HepG2 (cell line): ENCODE results near the gene DNAJC18. TPM values are rescaled to one million over a fixed set of nuclear protein-coding genes. Genes with fewer than 3 reads are reported as not detected.
A peak's percentile ranks its signal among the peaks of the same experiment; 100 is the strongest.

Experiments
- BCL6 ChIP-seq: IDR thresholded peaks from 2 replicates; pipeline ENCODE4 v1.6.1; 2016; ENCODE audit warnings: missing genetic modification reagents, missing compliant biosample characterization
- ETV5 ChIP-seq: IDR thresholded peaks from 2 replicates; pipeline ENCODE4 v1.6.1; 2018; ENCODE audit warnings: missing biosample characterization, missing genetic modification reagents, inconsistent platforms, borderline replicate concordance
- FOSL2 ChIP-seq: sonication (generic); formaldehyde crosslinking; IDR thresholded peaks from 2 replicates; pipeline ENCODE4 v1.4.0; 2020; ENCODE audit warnings: missing genetic modification reagents
- FOXO1 ChIP-seq: sonication (generic); formaldehyde crosslinking; IDR thresholded peaks from 2 replicates; pipeline ENCODE4 v1.4.0; 2020; ENCODE audit warnings: missing genetic modification reagents
- HDAC2 ChIP-seq: sonication (generic); formaldehyde crosslinking; IDR thresholded peaks from 2 replicates; pipeline ENCODE4 v1.4.0; 2020; ENCODE audit warnings: missing genetic modification reagents
- HNRNPK ChIP-seq: fragments of 200-400 bp; formaldehyde crosslinking; IDR thresholded peaks from 2 replicates; pipeline ENCODE4 v1.6.1; 2018; ENCODE audit warnings: low read length, low read depth, moderate library complexity, mild to moderate bottlenecking; ENCODE audit not compliant: poor library complexity, severe bottlenecking
- HNRNPUL1 ChIP-seq: fragments of 200-400 bp; formaldehyde crosslinking; IDR thresholded peaks from 2 replicates; pipeline ENCODE4 v1.6.1; 2017; ENCODE audit warnings: low read depth, mild to moderate bottlenecking, low read length, moderate library complexity
- MXI1 ChIP-seq: IDR thresholded peaks from 3 replicates; pipeline ENCODE4 v1.6.1; 2012; ENCODE audit warnings: low read depth, low read length, inconsistent platforms, borderline replicate concordance
- NCOA2 ChIP-seq: sonication (generic); formaldehyde crosslinking; IDR thresholded peaks from 2 replicates; pipeline ENCODE4 v1.8.0; 2022; ENCODE audit warnings: inconsistent platforms
- NR2F6 ChIP-seq, 2 experiments: IDR thresholded peaks; 2 replicates each; pipeline ENCODE4 v1.6.1; 2016; ENCODE audit warnings: antibody characterized with exemption in 1 of 2, mild to moderate bottlenecking in 1 of 2
- PHF5A ChIP-seq: IDR thresholded peaks from one replicate; pipeline ENCODE4 v1.6.1; 2018; ENCODE audit warnings: low read depth, missing genetic modification reagents; ENCODE audit not compliant: unreplicated experiment
- SIX1 ChIP-seq: sonication (generic); formaldehyde crosslinking; IDR thresholded peaks from 2 replicates; pipeline ENCODE4 v1.4.0; 2020; ENCODE audit warnings: missing genetic modification reagents, borderline replicate concordance
- TARDBP ChIP-seq: sonication (generic); formaldehyde crosslinking; IDR thresholded peaks from 2 replicates; pipeline ENCODE4 v1.8.0; 2022; ENCODE audit warnings: mild to moderate bottlenecking, missing genetic modification reagents
- TBL1XR1 ChIP-seq: fragments of 150-350 bp; IDR thresholded peaks from 2 replicates; pipeline ENCODE4 v1.6.1; 2014; ENCODE audit warnings: borderline replicate concordance, low read length; ENCODE audit not compliant: partially characterized antibody
- YY1 ChIP-seq: IDR thresholded peaks from 2 replicates; pipeline ENCODE4 v1.6.1; 2011; ENCODE audit warnings: low read length, low read depth, moderate library complexity, mild to moderate bottlenecking; ENCODE audit not compliant: insufficient read depth, insufficient replicate concordance
- ZFP36L2 ChIP-seq: sonication (generic); formaldehyde crosslinking; IDR thresholded peaks from 2 replicates; pipeline ENCODE4 v1.4.0; 2020; ENCODE audit warnings: missing genetic modification reagents
- ZNF790 ChIP-seq: sonication (generic); formaldehyde crosslinking; IDR thresholded peaks from 2 replicates; pipeline ENCODE4 v1.8.0; 2022; ENCODE audit warnings: missing genetic modification reagents, mild to moderate bottlenecking, borderline replicate concordance
- ZNF792 ChIP-seq: IDR thresholded peaks from 2 replicates; pipeline ENCODE4 v1.6.1; 2016
- polyA plus RNA-seq, 8 experiments: library from polyadenylated mRNA; depleted of rRNA in 3 of 8; stranded (reverse) in 7 of 8; unstranded in 1 of 8; fragments of >200 nt; fragmentation: Illumina TruSeq in 4 of 8; extraction: Trizol in 4 of 8; gene quantifications; 2 replicates each; pipeline versions ENCODE4 v1.2.1 to v1.2.3, GENCODE V29; 2011 to 2016; ENCODE audit warnings: low read depth in 4 of 8, missing spikeins in 1 of 8, mixed read lengths in 1 of 8; ENCODE audit not compliant: insufficient read depth in 1 of 8
- total RNA-seq, 5 experiments: library from RNA; depleted of rRNA; stranded (reverse); fragments of >200 nt; fragmentation: Illumina TruSeq; extraction: Trizol; gene quantifications; 2 replicates each; pipeline ENCODE4 v1.2.3, GENCODE V29; 2016; ENCODE audit warnings: low read depth in 1 of 5
- TF ChIP-seq, protein P1 (sequence below): IDR thresholded peaks from 2 replicates; pipeline ENCODE4 v1.6.1; 2016; ENCODE audit warnings: low read depth, borderline replicate concordance
- TF ChIP-seq, protein P2 (sequence below): sonication (generic); formaldehyde crosslinking; IDR thresholded peaks from 2 replicates; pipeline ENCODE4 v1.4.0; 2020; ENCODE audit warnings: missing genetic modification reagents, borderline replicate concordance
- TF ChIP-seq, protein P3 (sequence below): sonication (generic); formaldehyde crosslinking; IDR thresholded peaks from 2 replicates; pipeline ENCODE4 v1.9.0; 2021; ENCODE audit warnings: mild to moderate bottlenecking, missing genetic modification reagents

The DNAJC18 gene
- total and polyA plus RNA-seq, 2 of the 13 experiments (the other 11 are each of a cell fraction or from before 2014, with no cell fraction given) = 6.5 to 6.6 TPM

DNA sequence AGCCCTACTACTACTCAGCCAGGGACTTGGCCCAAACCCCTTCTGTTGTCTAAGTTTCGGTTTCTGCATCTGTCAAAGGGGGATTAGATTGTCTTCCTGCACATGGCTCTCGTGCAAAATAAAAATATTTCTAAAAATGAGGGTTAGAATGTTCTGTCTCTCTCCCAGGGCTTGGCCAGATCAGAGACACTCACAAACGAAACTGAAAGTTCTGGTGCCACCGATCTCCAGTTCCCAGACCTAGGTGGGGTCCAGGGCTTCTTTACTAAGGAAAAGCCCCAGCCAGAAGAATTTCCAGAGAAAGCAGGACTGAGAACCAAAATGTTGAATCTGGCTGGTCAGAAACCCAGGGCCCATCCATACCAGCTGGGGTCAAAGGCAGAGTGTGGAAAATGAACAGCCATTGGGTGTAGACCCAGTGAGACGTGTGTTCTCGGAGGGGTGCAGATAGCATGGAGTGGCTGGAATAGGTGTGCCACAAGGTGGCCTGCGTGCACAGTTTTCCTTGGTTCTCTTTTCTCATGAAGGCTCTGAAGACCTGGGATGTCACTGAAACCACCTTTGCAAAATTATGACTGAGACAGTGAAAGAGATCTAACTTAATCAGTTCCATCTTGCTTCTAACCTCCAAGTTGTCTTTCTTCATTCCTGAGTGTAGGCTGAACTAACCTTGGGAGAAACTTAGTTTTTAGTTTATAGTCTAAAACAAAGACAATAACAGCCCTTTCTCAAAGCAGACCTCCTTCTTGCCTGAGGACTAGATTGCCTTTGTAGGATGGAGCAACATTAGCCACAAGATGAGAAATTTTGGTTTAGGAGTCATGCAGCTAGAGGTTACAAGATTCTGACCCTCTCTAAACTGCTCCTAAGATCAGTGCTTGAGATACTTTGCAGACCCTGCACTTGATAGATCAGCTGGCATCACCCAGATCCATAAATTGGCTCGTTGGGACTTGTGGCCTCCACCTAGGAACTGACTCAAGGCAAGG is 54.0 kb downstream of the DNAJC18 start (continued):
- TF ChIP-seq NR2F6 (IDR thresholded peaks at IDR 0.05) = no peak; the same call in 1 of the 2 replicates
- peak; percentile 45; the same call in 1 of the 2 replicates for TF ChIP-seq NR2F6 (CRISPR knock-in tag; IDR thresholded peaks at IDR 0.05)
- peak; percentile 71; the same call in 1 of the 2 replicates for TF ChIP-seq ZNF792 (CRISPR knock-in tag)
- no peak for TF ChIP-seq TBL1XR1
- TF ChIP-seq SIX1 (CRISPR knock-in tag) = 0 out of 2 replicates have a peak, but pooled peaks have one; percentile 43
- TF ChIP-seq HDAC2 (CRISPR knock-in tag) = peak; percentile 51; the same call in 1 of the 2 replicates
- TF ChIP-seq NCOA2 = peak; percentile 46; the same call in 1 of the 2 replicates
- TF ChIP-seq YY1 = peak; percentile 62
- TF ChIP-seq PHF5A (CRISPR knock-in tag) = peak; percentile 77
- peak; percentile 63; the same call in 1 of the 2 replicates for TF ChIP-seq FOXO1 (CRISPR knock-in tag)
- 0 out of 2 replicates have a peak, but pooled peaks have one; percentile 25 for TF ChIP-seq BCL6
- TF ChIP-seq, protein P1, sequence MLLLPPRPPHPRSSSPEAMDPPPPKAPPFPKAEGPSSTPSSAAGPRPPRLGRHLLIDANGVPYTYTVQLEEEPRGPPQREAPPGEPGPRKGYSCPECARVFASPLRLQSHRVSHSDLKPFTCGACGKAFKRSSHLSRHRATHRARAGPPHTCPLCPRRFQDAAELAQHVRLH = peak; percentile 74; the same call in 1 of the 2 replicates
- no peak for TF ChIP-seq HNRNPK
- TF ChIP-seq HNRNPUL1 = no peak
- TF ChIP-seq MXI1 = peak; percentile 42; the same call in 1 of the 3 replicates
- no peak for TF ChIP-seq ZNF790 (CRISPR knock-in tag)
- TF ChIP-seq ZFP36L2 (CRISPR knock-in tag) = no peak
- TF ChIP-seq, protein P2, sequence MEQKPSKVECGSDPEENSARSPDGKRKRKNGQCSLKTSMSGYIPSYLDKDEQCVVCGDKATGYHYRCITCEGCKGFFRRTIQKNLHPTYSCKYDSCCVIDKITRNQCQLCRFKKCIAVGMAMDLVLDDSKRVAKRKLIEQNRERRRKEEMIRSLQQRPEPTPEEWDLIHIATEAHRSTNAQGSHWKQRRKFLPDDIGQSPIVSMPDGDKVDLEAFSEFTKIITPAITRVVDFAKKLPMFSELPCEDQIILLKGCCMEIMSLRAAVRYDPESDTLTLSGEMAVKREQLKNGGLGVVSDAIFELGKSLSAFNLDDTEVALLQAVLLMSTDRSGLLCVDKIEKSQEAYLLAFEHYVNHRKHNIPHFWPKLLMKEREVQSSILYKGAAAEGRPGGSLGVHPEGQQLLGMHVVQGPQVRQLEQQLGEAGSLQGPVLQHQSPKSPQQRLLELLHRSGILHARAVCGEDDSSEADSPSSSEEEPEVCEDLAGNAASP (CRISPR knock-in tag) = peak; percentile 26; the same call in 1 of the 2 replicates
- TF ChIP-seq ETV5 = peak; percentile 33; the same call in 1 of the 2 replicates
- TF ChIP-seq, protein P3, sequence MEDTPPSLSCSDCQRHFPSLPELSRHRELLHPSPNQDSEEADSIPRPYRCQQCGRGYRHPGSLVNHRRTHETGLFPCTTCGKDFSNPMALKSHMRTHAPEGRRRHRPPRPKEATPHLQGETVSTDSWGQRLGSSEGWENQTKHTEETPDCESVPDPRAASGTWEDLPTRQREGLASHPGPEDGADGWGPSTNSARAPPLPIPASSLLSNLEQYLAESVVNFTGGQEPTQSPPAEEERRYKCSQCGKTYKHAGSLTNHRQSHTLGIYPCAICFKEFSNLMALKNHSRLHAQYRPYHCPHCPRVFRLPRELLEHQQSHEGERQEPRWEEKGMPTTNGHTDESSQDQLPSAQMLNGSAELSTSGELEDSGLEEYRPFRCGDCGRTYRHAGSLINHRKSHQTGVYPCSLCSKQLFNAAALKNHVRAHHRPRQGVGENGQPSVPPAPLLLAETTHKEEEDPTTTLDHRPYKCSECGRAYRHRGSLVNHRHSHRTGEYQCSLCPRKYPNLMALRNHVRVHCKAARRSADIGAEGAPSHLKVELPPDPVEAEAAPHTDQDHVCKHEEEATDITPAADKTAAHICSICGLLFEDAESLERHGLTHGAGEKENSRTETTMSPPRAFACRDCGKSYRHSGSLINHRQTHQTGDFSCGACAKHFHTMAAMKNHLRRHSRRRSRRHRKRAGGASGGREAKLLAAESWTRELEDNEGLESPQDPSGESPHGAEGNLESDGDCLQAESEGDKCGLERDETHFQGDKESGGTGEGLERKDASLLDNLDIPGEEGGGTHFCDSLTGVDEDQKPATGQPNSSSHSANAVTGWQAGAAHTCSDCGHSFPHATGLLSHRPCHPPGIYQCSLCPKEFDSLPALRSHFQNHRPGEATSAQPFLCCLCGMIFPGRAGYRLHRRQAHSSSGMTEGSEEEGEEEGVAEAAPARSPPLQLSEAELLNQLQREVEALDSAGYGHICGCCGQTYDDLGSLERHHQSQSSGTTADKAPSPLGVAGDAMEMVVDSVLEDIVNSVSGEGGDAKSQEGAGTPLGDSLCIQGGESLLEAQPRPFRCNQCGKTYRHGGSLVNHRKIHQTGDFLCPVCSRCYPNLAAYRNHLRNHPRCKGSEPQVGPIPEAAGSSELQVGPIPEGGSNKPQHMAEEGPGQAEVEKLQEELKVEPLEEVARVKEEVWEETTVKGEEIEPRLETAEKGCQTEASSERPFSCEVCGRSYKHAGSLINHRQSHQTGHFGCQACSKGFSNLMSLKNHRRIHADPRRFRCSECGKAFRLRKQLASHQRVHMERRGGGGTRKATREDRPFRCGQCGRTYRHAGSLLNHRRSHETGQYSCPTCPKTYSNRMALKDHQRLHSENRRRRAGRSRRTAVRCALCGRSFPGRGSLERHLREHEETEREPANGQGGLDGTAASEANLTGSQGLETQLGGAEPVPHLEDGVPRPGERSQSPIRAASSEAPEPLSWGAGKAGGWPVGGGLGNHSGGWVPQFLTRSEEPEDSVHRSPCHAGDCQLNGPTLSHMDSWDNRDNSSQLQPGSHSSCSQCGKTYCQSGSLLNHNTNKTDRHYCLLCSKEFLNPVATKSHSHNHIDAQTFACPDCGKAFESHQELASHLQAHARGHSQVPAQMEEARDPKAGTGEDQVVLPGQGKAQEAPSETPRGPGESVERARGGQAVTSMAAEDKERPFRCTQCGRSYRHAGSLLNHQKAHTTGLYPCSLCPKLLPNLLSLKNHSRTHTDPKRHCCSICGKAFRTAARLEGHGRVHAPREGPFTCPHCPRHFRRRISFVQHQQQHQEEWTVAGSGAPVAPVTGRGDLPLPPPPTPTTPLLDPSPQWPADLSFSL (CRISPR knock-in tag) = no peak
- TF ChIP-seq FOSL2 (CRISPR knock-in tag) = peak; percentile 25; the same call in 1 of the 2 replicates
- TF ChIP-seq TARDBP (CRISPR knock-in tag) = no peak
